ENCODE results near the gene RMDN2. TPM values are rescaled to one million over a fixed set of nuclear protein-coding genes. Genes with fewer than 3 reads are reported as not detected.
A peak's percentile ranks its signal among the peaks of the same experiment; 100 is the strongest.

RMDN2 gene
- total and polyA plus RNA-seq, 2 experiments from 2014 or later, result 3.4 to 3.6 TPM

DNA sequence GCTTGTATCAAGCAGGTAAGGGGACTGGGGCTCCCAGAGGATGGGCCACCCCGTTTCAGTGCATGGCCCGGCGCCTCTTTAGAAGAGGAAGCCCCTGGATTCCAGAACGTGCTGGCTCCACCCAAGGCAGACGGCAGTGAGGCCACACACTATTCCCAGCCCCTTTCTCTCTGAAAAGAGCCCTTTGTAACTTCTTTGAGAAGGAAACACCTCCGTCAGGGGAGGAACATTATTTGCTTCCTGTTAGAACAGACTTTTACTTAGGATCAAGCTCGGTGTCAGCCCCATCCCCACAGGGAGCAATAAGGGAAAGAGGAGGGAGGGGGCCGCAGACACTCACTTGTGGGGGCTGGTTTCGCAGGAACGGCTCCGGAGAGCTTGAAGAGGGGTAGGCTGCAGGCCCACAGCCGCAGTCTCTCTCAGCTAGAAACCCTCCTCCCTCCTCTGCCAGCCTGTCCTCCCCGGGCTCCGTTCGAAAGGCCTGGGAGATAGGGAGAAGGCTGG lies 49.6 kb upstream of the RMDN2 start:
- Histone ChIP-seq H3F3A (replicated peaks; ENCODE audit: low read depth) (no peaks in the 10 kb centered on the region), H3K27ac (ENCODE audit: low read depth) (no peak overlapping the region), H3K27me3 (ENCODE audit: insufficient read depth) (no peaks in the 10 kb centered on the region), H3K4me2 (peak overlapping the region; percentile 55; the same call in 1 of the 2 replicates), H3K4me3 (no peak overlapping the region), H2AFZ (peak overlapping the region; percentile 96), H3K36me3 (ENCODE audit: insufficient read depth) (no peaks in the 10 kb centered on the region), H3K4me1 (ENCODE audit: insufficient read depth) (peaks cover 7% of the 10 kb centered on the region; the same call in 1 of the 2 replicates), H3K9me2 (ENCODE audit: insufficient read depth) (no peaks in the 10 kb centered on the region), H3K79me2 (replicated peaks; ENCODE audit: insufficient read depth) (no peaks in the 10 kb centered on the region), H4K20me1 (replicated peaks; ENCODE audit: insufficient read depth) (no peaks in the 10 kb centered on the region)
- Mint-ChIP-seq H3K27me3 (ENCODE audit: insufficient read depth, low read depth, poor library complexity) (peaks cover 6% of the 10 kb centered on the region), H3K9me3 (no peaks in the 10 kb centered on the region), H3K4me3 (no peak overlapping the region), H3K36me3 (ENCODE audit: low read depth) (no peaks in the 10 kb centered on the region), H3K27ac (no peak overlapping the region), H3K4me1 (peaks cover 25% of the 10 kb centered on the region)
- peak; percentile 31 for DNase-seq (ENCODE audit: low spot score)
- ATAC-seq, result peak; percentile 56
- TF ChIP-seq NANOG (IDR thresholded peaks at IDR 0.05; ENCODE audit: borderline replicate concordance) (no peak), POLR2AphosphoS5 (IDR thresholded peaks at IDR 0.05; ENCODE audit: low read depth) (no peak), CREB1 (CRISPR knock-in tag; IDR thresholded peaks at IDR 0.05; ENCODE audit: low read depth) (no peak)

DNA sequence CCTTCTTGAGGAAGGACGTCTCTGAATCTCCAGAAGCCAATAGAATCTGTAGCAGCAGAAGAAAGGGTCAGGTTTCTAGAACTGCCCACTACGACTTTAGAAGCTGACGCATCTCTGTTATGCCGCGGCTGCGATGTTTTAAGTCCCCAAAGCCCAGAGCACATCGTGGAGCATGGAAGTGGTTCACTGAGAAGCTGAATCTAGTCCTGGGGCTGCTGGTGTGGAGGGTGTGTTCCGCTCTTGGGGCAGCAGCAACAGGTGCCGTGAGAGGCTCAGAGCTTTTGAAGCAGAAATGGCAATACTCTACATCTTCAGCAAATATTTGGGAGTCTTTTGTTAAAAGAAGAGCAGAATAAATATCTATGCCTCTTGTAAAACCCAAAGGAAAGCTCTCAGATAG lies 48.9 kb upstream of the RMDN2 start:
- no peak overlapping the region for H3K27ac Mint-ChIP-seq
- H3K4me3 Mint-ChIP-seq, result no peak overlapping the region
- DNase-seq (ENCODE audit: low spot score) (no peak), ATAC-seq (no peak)
- H3K4me3 ChIP-seq, result no peak overlapping the region
- no peaks in the 10 kb centered on the region for H3K27me3 ChIP-seq (ENCODE audit: insufficient read depth)
- H3F3A ChIP-seq (replicated peaks; ENCODE audit: low read depth), result no peaks in the 10 kb centered on the region
- H3K27ac ChIP-seq (ENCODE audit: low read depth), result no peak overlapping the region
- H3K27me3 Mint-ChIP-seq (ENCODE audit: insufficient read depth, low read depth, poor library complexity), result peaks cover 6% of the 10 kb centered on the region
- H3K4me1 Mint-ChIP-seq, result peaks cover 29% of the 10 kb centered on the region
- no peaks in the 10 kb centered on the region for H3K9me3 Mint-ChIP-seq
- no peaks in the 10 kb centered on the region for H4K20me1 ChIP-seq (replicated peaks; ENCODE audit: insufficient read depth)
- no peaks in the 10 kb centered on the region for H3K36me3 Mint-ChIP-seq (ENCODE audit: low read depth)
- no peaks in the 10 kb centered on the region for H3K79me2 ChIP-seq (replicated peaks; ENCODE audit: insufficient read depth)
- H3K36me3 ChIP-seq (ENCODE audit: insufficient read depth), result no peaks in the 10 kb centered on the region
- TF ChIP-seq JUNB (IDR thresholded peaks at IDR 0.05; ENCODE audit: unreplicated experiment), result no peak
- H3K4me2 ChIP-seq, result no peak overlapping the region
- H2AFZ ChIP-seq, result peak overlapping the region; percentile 96
- no peaks in the 10 kb centered on the region for H3K9me2 ChIP-seq (ENCODE audit: insufficient read depth)
- peaks cover 7% of the 10 kb centered on the region; the same call in 1 of the 2 replicates for H3K4me1 ChIP-seq (ENCODE audit: insufficient read depth)

DNA sequence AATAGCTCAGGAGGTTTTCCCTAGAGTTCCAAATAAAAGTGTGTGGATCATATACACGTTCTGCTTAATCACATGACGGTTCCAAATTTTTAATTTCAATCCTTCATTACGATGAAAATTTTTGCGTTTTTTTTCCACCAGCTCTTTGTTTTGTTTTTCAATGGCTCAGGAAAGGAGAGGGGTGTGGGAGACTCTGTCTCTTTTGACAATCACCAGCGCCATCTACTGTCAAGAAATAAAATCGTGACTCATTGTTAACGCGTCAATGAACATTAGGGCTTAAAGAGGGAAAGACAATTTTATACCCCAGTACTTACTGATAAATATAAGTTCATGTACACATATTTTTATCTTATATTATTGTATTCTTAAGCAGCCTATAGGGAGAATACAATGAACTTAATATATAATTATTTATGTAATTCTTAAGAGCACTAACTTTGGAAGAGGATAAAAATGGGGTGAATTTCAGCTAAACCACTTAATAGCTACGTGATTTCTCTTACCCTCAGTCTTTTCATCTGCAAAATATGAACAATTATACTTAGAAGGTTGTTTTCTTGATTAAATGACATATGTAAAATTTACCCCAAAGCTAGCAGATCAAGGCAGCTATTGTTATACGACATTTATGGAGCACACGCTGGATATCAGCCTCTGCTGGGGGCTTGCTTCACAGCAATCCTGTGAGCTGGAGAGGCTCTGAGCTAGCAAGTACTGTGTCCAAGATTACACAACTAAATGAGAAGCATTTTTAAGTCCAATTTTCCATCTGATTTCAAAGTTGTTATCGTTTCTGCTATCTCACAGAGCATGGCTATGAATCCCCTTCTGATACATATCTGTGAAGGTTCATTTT lies 47.4 kb upstream of the RMDN2 start:
- no peaks in the 10 kb centered on the region for H3F3A ChIP-seq (replicated peaks; ENCODE audit: low read depth)
- H3K9me2 ChIP-seq (ENCODE audit: insufficient read depth), result no peaks in the 10 kb centered on the region
- Mint-ChIP-seq H3K4me3 (no peak overlapping the region), H3K27ac (no peak overlapping the region), H3K4me1 (peaks cover 27% of the 10 kb centered on the region), H3K27me3 (ENCODE audit: insufficient read depth, low read depth, poor library complexity) (peaks cover 5% of the 10 kb centered on the region), H3K9me3 (no peaks in the 10 kb centered on the region), H3K36me3 (ENCODE audit: low read depth) (no peaks in the 10 kb centered on the region)
- TF ChIP-seq STAT1 (IDR thresholded peaks at IDR 0.05; ENCODE audit: unreplicated experiment) (no peak), ZNF331 (CRISPR knock-in tag; IDR thresholded peaks at IDR 0.05; ENCODE audit: low read depth) (no peak), CREB1 (CRISPR knock-in tag; IDR thresholded peaks at IDR 0.05; ENCODE audit: low read depth) (0 out of 2 replicates have a peak, but pooled peaks have one; percentile 10)
- TF ChIP-seq, protein P1, sequence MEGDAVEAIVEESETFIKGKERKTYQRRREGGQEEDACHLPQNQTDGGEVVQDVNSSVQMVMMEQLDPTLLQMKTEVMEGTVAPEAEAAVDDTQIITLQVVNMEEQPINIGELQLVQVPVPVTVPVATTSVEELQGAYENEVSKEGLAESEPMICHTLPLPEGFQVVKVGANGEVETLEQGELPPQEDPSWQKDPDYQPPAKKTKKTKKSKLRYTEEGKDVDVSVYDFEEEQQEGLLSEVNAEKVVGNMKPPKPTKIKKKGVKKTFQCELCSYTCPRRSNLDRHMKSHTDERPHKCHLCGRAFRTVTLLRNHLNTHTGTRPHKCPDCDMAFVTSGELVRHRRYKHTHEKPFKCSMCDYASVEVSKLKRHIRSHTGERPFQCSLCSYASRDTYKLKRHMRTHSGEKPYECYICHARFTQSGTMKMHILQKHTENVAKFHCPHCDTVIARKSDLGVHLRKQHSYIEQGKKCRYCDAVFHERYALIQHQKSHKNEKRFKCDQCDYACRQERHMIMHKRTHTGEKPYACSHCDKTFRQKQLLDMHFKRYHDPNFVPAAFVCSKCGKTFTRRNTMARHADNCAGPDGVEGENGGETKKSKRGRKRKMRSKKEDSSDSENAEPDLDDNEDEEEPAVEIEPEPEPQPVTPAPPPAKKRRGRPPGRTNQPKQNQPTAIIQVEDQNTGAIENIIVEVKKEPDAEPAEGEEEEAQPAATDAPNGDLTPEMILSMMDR (conservative IDR thresholded peaks at IDR 0.05; ENCODE audit: low read depth in 2 of 2), result peak; percentile 80 to 81
- DNase-seq (ENCODE audit: low spot score) (peak; percentile 81), ATAC-seq (peak; percentile 66)
- no peaks in the 10 kb centered on the region for H4K20me1 ChIP-seq (replicated peaks; ENCODE audit: insufficient read depth)
- H3K27ac ChIP-seq (ENCODE audit: low read depth), result no peak overlapping the region
- H3K4me1 ChIP-seq (ENCODE audit: insufficient read depth), result peaks cover 7% of the 10 kb centered on the region; the same call in 1 of the 2 replicates
- no peak overlapping the region for H3K4me2 ChIP-seq
- H2AFZ ChIP-seq, result no peak overlapping the region
- no peak overlapping the region for H3K4me3 ChIP-seq
- H3K27me3 ChIP-seq (ENCODE audit: insufficient read depth), result no peaks in the 10 kb centered on the region
- H3K36me3 ChIP-seq (ENCODE audit: insufficient read depth), result no peaks in the 10 kb centered on the region
- no peaks in the 10 kb centered on the region for H3K79me2 ChIP-seq (replicated peaks; ENCODE audit: insufficient read depth)

Data from GM23338 (cell line).